Muscle layer of colon (tissue), 2 donors: Measurements from ENCODE around the gene UBE2S.

ENCODE experiments used
- H3K27ac ChIP-seq: one replicate; pipeline ENCODE4 v1.7.0; 2013; ENCODE audit warnings: low read depth, mild to moderate bottlenecking, low read length, moderate library complexity
- H3K27me3 ChIP-seq, 2 donors: one replicate each; pipeline ENCODE4 v1.7.0; 2013; ENCODE audit warnings: low read length in 2 of 2, mild to moderate bottlenecking in 2 of 2; ENCODE audit not compliant: insufficient read depth in 2 of 2, control insufficient read depth in 1 of 2
- H3K36me3 ChIP-seq: one replicate; pipeline ENCODE4 v1.7.0; 2013; ENCODE audit warnings: mild to moderate bottlenecking, low read length; ENCODE audit not compliant: insufficient read depth
- H3K4me1 ChIP-seq: one replicate; pipeline ENCODE4 v1.7.0; 2013; ENCODE audit warnings: mild to moderate bottlenecking, low read length; ENCODE audit not compliant: insufficient read depth
- H3K4me3 ChIP-seq, 2 donors: one replicate each; pipeline ENCODE4 v1.7.0; 2013; ENCODE audit warnings: low read length in 2 of 2, low read depth in 1 of 2, mild to moderate bottlenecking in 1 of 2, moderate library complexity in 1 of 2
- H3K9ac ChIP-seq: one replicate; pipeline ENCODE4 v1.7.0; 2013; ENCODE audit warnings: low read length
- H3K9me3 ChIP-seq: one replicate; pipeline ENCODE4 v1.7.0; 2013; ENCODE audit warnings: mild to moderate bottlenecking, low read length
- donor health status: abdominal sarcoma.
- donor health status: Adenocarcinoma of cecum.

Gene UBE2S

DNA sequence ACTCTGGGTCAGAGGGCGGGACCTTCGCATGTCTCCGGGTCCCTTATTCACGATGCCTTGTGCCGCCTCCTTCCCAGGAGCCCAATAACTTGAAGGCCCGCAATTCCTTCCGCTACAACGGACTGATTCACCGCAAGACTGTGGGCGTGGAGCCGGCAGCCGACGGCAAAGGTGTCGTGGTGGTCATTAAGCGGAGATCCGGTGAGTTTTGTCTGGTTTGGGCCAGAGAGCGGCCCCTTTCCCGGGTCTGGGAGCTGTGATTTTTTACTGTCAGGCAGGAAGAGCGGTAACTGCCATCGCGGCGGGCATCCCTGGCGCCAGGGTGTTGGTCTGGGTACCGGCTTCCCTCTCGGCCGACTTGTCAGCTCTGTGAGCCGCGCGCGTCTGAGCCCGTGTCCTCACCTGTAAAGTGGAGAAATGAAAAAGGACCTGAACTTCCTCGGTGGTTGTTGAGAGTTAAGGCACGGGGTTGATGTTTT is 21.1 kb downstream of the UBE2S start:
- H3K9me3 ChIP-seq, result no peaks in the 10 kb centered on the region
- H3K36me3 ChIP-seq, result peaks cover 50% of the 10 kb centered on the region
- no peaks in the 10 kb centered on the region for H3K27me3 ChIP-seq
- peak overlapping the region; percentile 91 for H3K9ac ChIP-seq
- peak overlapping the region; percentile 83 for H3K27ac ChIP-seq
- peaks cover 46% of the 10 kb centered on the region for H3K4me1 ChIP-seq
- peak overlapping the region; percentile 45 to 69 for H3K4me3 ChIP-seq

- H3K4me1 ChIP-seq, result peaks cover 40% of the 10 kb centered on the region
These were observed 21.7 kb downstream of the UBE2S start, which contains the start of gene RPL28 for GRCh38 chr19:55385724-55386492. RPL28 (plus strand) TSS chr19:55385932; CDS start chr19:55386358, 426 bp downstream.

GRCh38 chr19:55384920-55385723 is 22.5 kb downstream of the UBE2S start:
- H3K4me1 ChIP-seq, result peaks cover 38% of the 10 kb centered on the region
- H3K4me3 ChIP-seq, result peak overlapping the region; percentile 30 to 69
- H3K27me3 ChIP-seq, result no peaks in the 10 kb centered on the region
- peaks cover 36% of the 10 kb centered on the region for H3K36me3 ChIP-seq
- no peaks in the 10 kb centered on the region for H3K9me3 ChIP-seq
- H3K27ac ChIP-seq, result peak overlapping the region; percentile 89
- peak overlapping the region; percentile 80 for H3K9ac ChIP-seq

More at GRCh38 chr19:55385724-55386492, 21.7 kb downstream of the UBE2S start, which contains the start of gene RPL28:
- Histone ChIP-seq H3K27me3 (no peaks in the 10 kb centered on the region), H3K9me3 (no peaks in the 10 kb centered on the region), H3K36me3 (peaks cover 44% of the 10 kb centered on the region), H3K27ac (peak within 1 kb of the TSS; percentile 89), H3K4me3 (peak within 1 kb of the TSS; percentile 45 to 69), H3K9ac (peak within 1 kb of the TSS; percentile 91)

GRCh38 chr19:55384131-55384919 is 23.3 kb downstream of the UBE2S start, which contains the start of gene TMEM238:
TMEM238 (minus strand) TSS chr19:55384292; CDS start chr19:55384259, 33 bp downstream.
- Histone ChIP-seq H3K27ac (peak within 1 kb of the TSS; percentile 89), H3K9ac (peak within 1 kb of the TSS; percentile 80), H3K27me3 (no peaks in the 10 kb centered on the region), H3K4me1 (peaks cover 38% of the 10 kb centered on the region), H3K9me3 (no peaks in the 10 kb centered on the region), H3K36me3 (peaks cover 29% of the 10 kb centered on the region), H3K4me3 (peak within 1 kb of the TSS; percentile 30 to 69)

- H3K9ac ChIP-seq, result no peak overlapping the region
- no peak overlapping the region for H3K27ac ChIP-seq
- peaks cover 20% of the 10 kb centered on the region for H3K36me3 ChIP-seq
- H3K9me3 ChIP-seq, result no peaks in the 10 kb centered on the region
- H3K4me1 ChIP-seq, result peaks cover 35% of the 10 kb centered on the region
- peak overlapping the region in 1 of 2 donors; percentile 45 for H3K4me3 ChIP-seq
- no peaks in the 10 kb centered on the region for H3K27me3 ChIP-seq
These were observed 24.1 kb downstream of the UBE2S start for GRCh38 chr19:55383279-55384130.

DNA sequence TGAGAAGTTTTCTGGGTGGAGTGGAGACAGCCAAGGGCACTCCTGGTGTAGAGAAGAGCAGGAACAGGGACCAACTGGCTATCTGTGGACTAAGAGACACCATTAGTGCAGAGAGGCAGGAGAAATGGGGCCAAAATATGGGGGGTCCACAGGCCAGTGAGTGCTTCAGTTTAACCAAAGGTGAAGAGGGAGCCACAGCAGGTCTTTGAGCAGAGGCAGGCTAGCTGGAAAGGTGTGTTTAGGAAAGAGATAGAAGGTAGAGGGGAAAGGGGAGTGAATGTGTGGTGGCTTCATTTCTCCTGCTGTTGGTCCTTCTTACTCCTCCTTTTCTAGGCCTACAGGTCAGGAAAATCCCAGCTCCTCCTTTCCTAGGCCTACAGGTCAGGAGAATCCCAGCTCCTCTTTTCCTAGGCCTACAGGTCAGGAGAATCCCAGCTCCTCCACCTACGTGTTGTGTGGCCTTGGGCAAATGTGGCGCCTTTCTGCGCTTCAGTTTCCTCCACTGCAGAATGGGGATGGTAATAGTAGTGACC is 25.0 kb downstream of the UBE2S start:
- no peak overlapping the region for H3K4me3 ChIP-seq

DNA sequence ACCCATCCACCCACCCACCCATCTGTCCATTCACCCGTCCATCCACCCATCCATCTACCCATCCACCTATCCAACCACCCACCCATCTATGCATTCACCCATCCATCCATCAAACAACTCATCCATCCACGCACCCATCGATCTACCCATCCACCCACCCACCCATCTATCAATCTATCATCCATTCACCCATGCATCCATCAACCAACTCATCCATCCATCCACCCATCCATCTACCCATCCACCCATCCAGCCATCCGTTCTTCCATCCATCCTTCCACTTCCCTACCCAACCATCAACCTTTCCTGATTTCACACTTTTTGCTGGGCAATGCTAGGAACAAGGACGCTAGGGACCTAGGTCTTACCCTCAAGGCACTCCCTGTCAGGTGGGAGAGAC is 25.6 kb downstream of the UBE2S start:
- Histone ChIP-seq H3K4me3 (no peak overlapping the region), H3K27ac (no peak overlapping the region), H3K9me3 (no peaks in the 10 kb centered on the region), H3K4me1 (peaks cover 21% of the 10 kb centered on the region), H3K9ac (no peak overlapping the region), H3K36me3 (peaks cover 5% of the 10 kb centered on the region), H3K27me3 (peaks cover 0 to 10% of the 10 kb centered on the region in 2 donors)

More for the DNA sequence above, 25.0 kb downstream of the UBE2S start:
- peaks cover 26% of the 10 kb centered on the region for H3K4me1 ChIP-seq
- H3K9me3 ChIP-seq, result no peaks in the 10 kb centered on the region
- H3K9ac ChIP-seq, result no peak overlapping the region
- no peak overlapping the region for H3K27ac ChIP-seq
- H3K27me3 ChIP-seq, result peaks cover 0 to 5% of the 10 kb centered on the region in 2 donors
- H3K36me3 ChIP-seq, result peaks cover 11% of the 10 kb centered on the region

GRCh38 chr19:55379174-55379573 is 28.4 kb downstream of the UBE2S start:
- Histone ChIP-seq H3K36me3 (no peaks in the 10 kb centered on the region), H3K27ac (no peak overlapping the region), H3K9ac (no peak overlapping the region), H3K27me3 (peaks cover 16 to 39% of the 10 kb centered on the region in 2 donors), H3K4me1 (peaks cover 6% of the 10 kb centered on the region), H3K9me3 (no peaks in the 10 kb centered on the region), H3K4me3 (no peak overlapping the region)

GRCh38 chr19:55377356-55378131 is 30.0 kb downstream of the UBE2S start:
- Histone ChIP-seq H3K27me3 (peaks cover 23 to 55% of the 10 kb centered on the region in 2 donors), H3K9me3 (no peaks in the 10 kb centered on the region), H3K9ac (no peak overlapping the region), H3K27ac (no peak overlapping the region), H3K4me3 (peak overlapping the region in 1 of 2 donors; percentile 32), H3K36me3 (no peaks in the 10 kb centered on the region), H3K4me1 (no peaks in the 10 kb centered on the region)
